ENCODE data around the gene PDE4C.

The PDE4C gene

GRCh38 chr19:18225702-18226468 lies at the start of gene PDE4C:
PDE4C (minus strand) TSS chr19:18226438; CDS start chr19:18226415, 23 bp downstream.
- no peak within 1 kb of the TSS for H3K4me3 ChIP-seq (replicated peaks; ENCODE audit: low read depth, low read length)
- no peak for DNase-seq (ENCODE audit: low read depth)
- TF ChIP-seq CTCF (IDR thresholded peaks at IDR 0.05; ENCODE audit: low read length, missing control alignments): no peak

- H3K4me3 ChIP-seq (replicated peaks; ENCODE audit: low read depth, low read length): no peak overlapping the region
- peak; percentile 87 for DNase-seq (ENCODE audit: low read depth)
- no peak for TF ChIP-seq CTCF (IDR thresholded peaks at IDR 0.05; ENCODE audit: low read length, missing control alignments)
Observed at GRCh38 chr19:18274781-18275356, 48.6 kb upstream of the PDE4C start.

- TF ChIP-seq CTCF (IDR thresholded peaks at IDR 0.05; ENCODE audit: low read length, missing control alignments): no peak
- H3K4me3 ChIP-seq (replicated peaks; ENCODE audit: low read depth, low read length): no peak within 1 kb of the TSS
- peak; percentile 36 for DNase-seq (ENCODE audit: low read depth)
Observed at GRCh38 chr19:18274219-18274780, 48.1 kb upstream of the PDE4C start, which contains the start of gene IQCN. IQCN (minus strand) TSS chr19:18274452; CDS start chr19:18269478, 4,974 bp downstream.

GRCh38 chr19:18273561-18274218 lies 47.5 kb upstream of the PDE4C start:
- H3K4me3 ChIP-seq (replicated peaks; ENCODE audit: low read depth, low read length): no peak overlapping the region
- TF ChIP-seq CTCF (IDR thresholded peaks at IDR 0.05; ENCODE audit: low read length, missing control alignments): no peak
- no peak for DNase-seq (ENCODE audit: low read depth)

- DNase-seq (ENCODE audit: low read depth): no peak
- no peak for TF ChIP-seq CTCF (IDR thresholded peaks at IDR 0.05; ENCODE audit: low read length, missing control alignments)
- H3K4me3 ChIP-seq (replicated peaks; ENCODE audit: low read depth, low read length): no peak overlapping the region
Observed at GRCh38 chr19:18271433-18271841, 45.2 kb upstream of the PDE4C start.

GRCh38 chr19:18270326-18270725 lies 44.1 kb upstream of the PDE4C start:
- DNase-seq (ENCODE audit: low read depth): no peak
- TF ChIP-seq CTCF (IDR thresholded peaks at IDR 0.05; ENCODE audit: low read length, missing control alignments): no peak
- H3K4me3 ChIP-seq (replicated peaks; ENCODE audit: low read depth, low read length): no peak overlapping the region
